ENCODE measurements around the gene AMN. TPM values are rescaled to one million over a fixed set of nuclear protein-coding genes. Genes with fewer than 3 reads are reported as not detected.

AMN gene
- total RNA-seq, 4 donors from 2014 or later = 0.21 TPM; not detected in 3

GRCh38 chr14:102949062-102949800, 26.8 kb downstream of the AMN start:
- TF ChIP-seq CTCF (IDR thresholded peaks at IDR 0.05) (no peak), POLR2A (IDR thresholded peaks at IDR 0.05) (no peak), EP300 (IDR thresholded peaks at IDR 0.05) (no peak)
- WGBS, 2 donors = 76 to 82% methylated on average over 26 to 27 of the region's 28 CpGs
- H3K4me3 ChIP-seq = no peak overlapping the region
- peaks cover 0 to 28% (median 8%) of the 10 kb centered on the region in 4 donors for H3K4me1 ChIP-seq
- no peaks in the 10 kb centered on the region for H3K9me3 ChIP-seq
- H3K27ac ChIP-seq = peak overlapping the region in 3 of 4 donors; percentile 23 to 54 (median 40)
- no peaks in the 10 kb centered on the region for H3K27me3 ChIP-seq
- peaks cover 9 to 95% (median 21%) of the 10 kb centered on the region in 3 donors for H3K36me3 ChIP-seq
- no peak for DNase-seq (ENCODE audit: low spot score in 2 of 2)

GRCh38 chr14:102949801-102950451, 27.5 kb downstream of the AMN start:
- DNase-seq (ENCODE audit: low spot score in 2 of 2) = no peak
- TF ChIP-seq CTCF (IDR thresholded peaks at IDR 0.05) (no peak), POLR2A (IDR thresholded peaks at IDR 0.05) (no peak), EP300 (IDR thresholded peaks at IDR 0.05) (no peak)
- H3K9me3 ChIP-seq = no peaks in the 10 kb centered on the region
- peaks cover 9 to 95% (median 21%) of the 10 kb centered on the region in 3 donors for H3K36me3 ChIP-seq
- H3K27ac ChIP-seq = peak overlapping the region in 3 of 4 donors; percentile 23 to 54 (median 42)
- peaks cover 0 to 28% (median 8%) of the 10 kb centered on the region in 4 donors for H3K4me1 ChIP-seq
- H3K4me3 ChIP-seq = no peak overlapping the region
- WGBS, 2 donors = 49 to 72% methylated on average over 7 to 15 of the region's 23 CpGs
- no peaks in the 10 kb centered on the region for H3K27me3 ChIP-seq

- H3K27ac ChIP-seq = peak overlapping the region in 2 of 4 donors; percentile 63 to 80
- no peak overlapping the region for H3K4me3 ChIP-seq
- peaks cover 0 to 28% (median 8%) of the 10 kb centered on the region in 4 donors for H3K4me1 ChIP-seq
- no peak for DNase-seq (ENCODE audit: low spot score in 2 of 2)
- H3K27me3 ChIP-seq = no peaks in the 10 kb centered on the region
- WGBS, 2 donors = 57 to 60% methylated on average over 10 of the region's 10 CpGs
- H3K9me3 ChIP-seq = no peaks in the 10 kb centered on the region
- peaks cover 7 to 95% (median 12%) of the 10 kb centered on the region in 3 donors for H3K36me3 ChIP-seq
- TF ChIP-seq CTCF (IDR thresholded peaks at IDR 0.05) (no peak), EP300 (IDR thresholded peaks at IDR 0.05) (peak; percentile 20 to 85)
These were observed 28.6 kb downstream of the AMN start for GRCh38 chr14:102951034-102951433.

DNA sequence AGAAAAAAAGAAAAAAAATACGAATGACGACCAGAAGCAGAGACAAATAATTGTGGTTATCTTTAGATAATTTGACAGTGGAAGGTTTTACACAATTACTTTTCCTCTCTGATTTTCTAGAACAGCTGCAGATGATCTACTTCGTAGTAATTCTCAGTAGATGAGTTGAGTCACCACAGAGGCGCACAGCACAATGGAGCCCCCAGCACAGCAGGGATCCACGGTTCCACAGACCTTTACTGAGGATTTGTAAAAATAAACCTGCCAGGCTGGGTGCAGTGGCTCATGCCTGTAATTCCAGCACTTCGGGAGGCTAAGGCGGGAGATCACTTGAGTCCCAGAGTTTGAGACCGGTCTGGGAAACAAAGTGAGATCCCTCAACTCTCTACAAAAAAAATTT, 29.3 kb downstream of the AMN start:
- TF ChIP-seq CTCF (IDR thresholded peaks at IDR 0.05) (no peak), EP300 (IDR thresholded peaks at IDR 0.05) (no peak), POLR2A (IDR thresholded peaks at IDR 0.05) (no peak)
- WGBS, 2 donors = 67 to 77% methylated on average over 8 of the region's 8 CpGs
- no peak for DNase-seq (ENCODE audit: low spot score in 2 of 2)
- Histone ChIP-seq H3K27me3 (no peaks in the 10 kb centered on the region), H3K4me1 (peaks cover 0 to 28% (median 8%) of the 10 kb centered on the region in 4 donors), H3K27ac (peak overlapping the region in 2 of 4 donors; percentile 63 to 80), H3K9me3 (no peaks in the 10 kb centered on the region), H3K4me3 (no peak overlapping the region), H3K36me3 (peaks cover 7 to 95% (median 12%) of the 10 kb centered on the region in 3 donors)

DNA sequence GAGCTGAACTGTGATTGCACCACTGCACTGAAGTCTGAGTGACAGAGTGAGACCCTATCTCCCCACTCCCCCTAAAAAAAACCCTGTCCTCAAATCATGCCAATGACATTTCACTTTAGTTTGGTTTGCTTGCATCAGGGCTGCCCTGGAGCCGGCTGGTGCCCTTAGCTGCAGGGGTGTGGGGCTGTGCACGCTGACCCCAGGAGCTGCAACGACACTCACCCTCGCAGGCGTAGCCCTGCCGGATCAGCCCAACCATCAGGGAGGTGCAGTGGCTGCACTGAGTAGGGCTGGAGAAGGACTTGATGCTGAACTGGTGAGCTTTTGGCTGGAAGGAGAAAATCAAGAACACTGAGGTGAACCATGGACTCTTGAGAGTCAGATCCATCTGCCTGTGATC, 29.8 kb downstream of the AMN start:
- no peak for DNase-seq (ENCODE audit: low spot score in 2 of 2)
- TF ChIP-seq CTCF (IDR thresholded peaks at IDR 0.05) = no peak
- TF ChIP-seq EP300 (IDR thresholded peaks at IDR 0.05) = no peak
- no peak for TF ChIP-seq POLR2A (IDR thresholded peaks at IDR 0.05)
- Histone ChIP-seq H3K36me3 (peaks cover 7 to 95% (median 12%) of the 10 kb centered on the region in 3 donors), H3K4me3 (no peak overlapping the region), H3K27ac (peak overlapping the region in 1 of 4 donors; percentile 63), H3K4me1 (peaks cover 0 to 28% (median 8%) of the 10 kb centered on the region in 4 donors), H3K27me3 (no peaks in the 10 kb centered on the region), H3K9me3 (no peaks in the 10 kb centered on the region)
- WGBS, 2 donors = 91 to 96% methylated on average over 6 of the region's 6 CpGs
